Measurements from ENCODE around the gene APIP. TPM values are rescaled to one million over a fixed set of nuclear protein-coding genes. Genes with fewer than 3 reads are reported as not detected.

APIP gene
- total RNA-seq, 1 experiment from 2014 or later, result 31.3 TPM

DNA sequence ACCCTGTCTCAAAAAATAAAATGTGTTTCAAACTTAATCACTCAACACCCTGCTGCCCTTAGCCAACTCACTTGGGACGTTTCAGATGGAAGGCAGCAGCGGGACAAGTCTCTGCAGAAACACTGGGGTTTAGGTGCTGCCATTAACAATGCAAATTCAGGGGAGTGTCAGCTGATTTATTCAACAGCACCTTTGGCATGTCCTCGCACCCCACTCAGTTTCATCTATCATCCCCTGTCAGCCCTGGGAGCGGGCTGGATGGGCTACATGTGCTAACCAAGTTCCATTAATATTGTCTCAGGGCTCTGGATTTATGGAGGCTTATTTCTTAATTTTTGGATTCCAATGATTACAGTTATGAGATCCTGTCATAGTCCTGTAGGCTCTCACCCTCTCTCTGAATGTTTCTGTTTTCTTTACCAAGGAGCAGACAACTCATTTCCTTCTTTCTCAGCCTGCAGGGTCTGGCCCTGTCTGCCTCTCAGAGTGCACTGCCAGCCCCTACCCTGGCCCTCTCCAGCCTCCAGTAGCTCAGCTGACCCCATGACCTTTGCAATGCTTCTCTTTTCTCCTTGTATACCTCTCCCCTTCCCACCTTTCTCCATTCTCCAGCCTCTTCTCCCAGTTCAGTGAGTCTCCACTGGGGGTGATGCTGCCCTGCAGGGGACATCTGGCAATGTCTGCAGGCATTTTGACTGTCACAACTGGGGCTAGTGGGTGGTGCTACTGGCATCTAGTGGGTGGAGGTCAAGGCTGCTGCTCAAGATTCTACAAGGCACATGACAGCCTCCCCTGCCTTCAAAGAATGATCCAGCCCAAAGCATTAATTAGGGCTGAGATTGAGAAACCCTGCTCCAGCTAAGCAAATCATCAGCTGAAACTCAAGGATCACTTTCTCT is 79.0 kb downstream of the APIP start:
- no CpG with 5 or more reads among the region's 4 CpGs for WGBS (ENCODE audit: extremely low coverage, insufficient read length, low lambda C conversion rate)
- no peaks in the 10 kb centered on the region for H3K79me1 ChIP-seq (ENCODE audit: insufficient read depth, low read depth, low read length, poor library complexity, severe bottlenecking)
- no peaks in the 10 kb centered on the region for H4K20me1 ChIP-seq (ENCODE audit: control insufficient read depth, insufficient read depth, insufficient read length)
- Mint-ChIP-seq H3K36me3 (ENCODE audit: insufficient read depth in 1 of 3, low read depth in 3 of 3) (peaks cover 0 to 2% (median 0%) of the 10 kb centered on the region in 3 experiments; a peak in 1 of 7 replicates), H3K4me3 (no peak overlapping the region), H3K9me3 (no peaks in the 10 kb centered on the region), H3K4me1 (peaks cover 17% of the 10 kb centered on the region in 2 experiments), H3K27me3 (ENCODE audit: low read depth) (no peaks in the 10 kb centered on the region), H3K27ac (peak overlapping the region; percentile 23 to 69 (median 44); a peak in 2 of 7 replicates)
- no peak overlapping the region for H3K9ac ChIP-seq (ENCODE audit: extremely low read depth, insufficient read length, low read length)
- no peak overlapping the region for H3K18ac ChIP-seq (ENCODE audit: insufficient read length, low read depth, low read length)
- H2AK5ac ChIP-seq (ENCODE audit: insufficient read length, low read length), result no peak overlapping the region
- H3K4me2 ChIP-seq (ENCODE audit: insufficient read depth, insufficient read length, low read length), result no peak overlapping the region
- no peak overlapping the region for H4K5ac ChIP-seq (ENCODE audit: insufficient read length, low read depth, low read length)
- no peak overlapping the region for H2BK12ac ChIP-seq (ENCODE audit: insufficient read length, low read depth, low read length)
- no peak overlapping the region for H4K91ac ChIP-seq (ENCODE audit: insufficient read length, low read depth, low read length)
- H4K8ac ChIP-seq (replicated peaks; ENCODE audit: insufficient read length, low read depth, low read length), result no peak overlapping the region
- no peak overlapping the region for H3T11ph ChIP-seq (ENCODE audit: low read length)
- H3K9me3 ChIP-seq (ENCODE audit: control insufficient read depth, low read depth, low read length), result no peaks in the 10 kb centered on the region
- H3K56ac ChIP-seq (ENCODE audit: insufficient read length, low read depth, low read length), result no peak overlapping the region
- peak; percentile 42 for DNase-seq
- no peak overlapping the region for H3K27ac ChIP-seq (ENCODE audit: insufficient read length, low read depth, low read length)
- TF ChIP-seq CTCF (conservative IDR thresholded peaks at IDR 0.05), result peak; percentile 35; the same call in 2 of the 3 replicates
- no peak overlapping the region for H2BK5ac ChIP-seq (ENCODE audit: insufficient read length, low read length)
- no peak overlapping the region for H3K23ac ChIP-seq (ENCODE audit: insufficient read length, low read depth, low read length)
- no peak overlapping the region for H3K14ac ChIP-seq (ENCODE audit: insufficient read depth, low read length)
- H2BK120ac ChIP-seq (ENCODE audit: low read depth, low read length, poor library complexity, severe bottlenecking), result no peak overlapping the region
- no peak overlapping the region for H3K4ac ChIP-seq (ENCODE audit: low read depth, low read length)
- no peaks in the 10 kb centered on the region for H3K23me2 ChIP-seq (ENCODE audit: insufficient read length, low read depth, low read length, poor library complexity, severe bottlenecking)
- no peaks in the 10 kb centered on the region for H3K4me1 ChIP-seq (ENCODE audit: insufficient read depth, low read length)
- no peak overlapping the region for H2AFZ ChIP-seq (ENCODE audit: low read length)
- no peaks in the 10 kb centered on the region for H3K79me2 ChIP-seq (ENCODE audit: insufficient read depth, low read length)
- H2BK15ac ChIP-seq (ENCODE audit: low read depth, low read length), result no peak overlapping the region
- no peaks in the 10 kb centered on the region for H3K27me3 ChIP-seq (ENCODE audit: insufficient read depth, low read length)
- H2BK20ac ChIP-seq (ENCODE audit: low read depth, low read length, poor library complexity, severe bottlenecking), result no peak overlapping the region
